Chondrocyte (in vitro differentiated cells): ENCODE measurements around the gene ALDH1L1. TPM values are rescaled to one million over a fixed set of nuclear protein-coding genes. Genes with fewer than 3 reads are reported as not detected.

Experiments
- DNase-seq: peaks from one replicate; pipeline ENCODE4 v3.0.0; 2021; ENCODE audit warnings: mixed read lengths, low spot score
- H3K27ac Mint-ChIP-seq: one replicate; pipeline ENCODE4 v1.8.0; 2021; ENCODE audit warnings: mild to moderate bottlenecking, moderate library complexity, mixed read lengths; ENCODE audit not compliant: unreplicated experiment
- H3K27me3 Mint-ChIP-seq: 2 replicates; pipeline ENCODE4 v1.8.0; 2021; ENCODE audit warnings: low read depth, mixed read lengths
- H3K36me3 Mint-ChIP-seq: 2 replicates; pipeline ENCODE4 v1.8.0; 2021; ENCODE audit warnings: low read depth, mixed read lengths
- H3K4me1 Mint-ChIP-seq: 2 replicates; pipeline ENCODE4 v1.8.0; 2021; ENCODE audit warnings: low read depth, mild to moderate bottlenecking, mixed read lengths
- H3K4me3 Mint-ChIP-seq: one replicate; pipeline ENCODE4 v1.8.0; 2021; ENCODE audit warnings: mild to moderate bottlenecking, moderate library complexity, mixed read lengths; ENCODE audit not compliant: unreplicated experiment
- H3K9me3 Mint-ChIP-seq: 2 replicates; pipeline ENCODE4 v1.8.0; 2021; ENCODE audit warnings: low read depth, mixed read lengths
- CTCF ChIP-seq: fragments of 200-600 bp; sonication (generic); IDR thresholded peaks from 2 replicates; pipeline ENCODE4 v1.5.0; 2021; ENCODE audit warnings: antibody characterized with exemption, mild to moderate bottlenecking, moderate library complexity
- total RNA-seq: library from RNA; stranded (reverse); gene quantifications from 3 replicates; pipeline ENCODE4 v1.2.1, GENCODE V29; 2021

ALDH1L1 gene
- total RNA-seq, 1 donor from 2014 or later = 0.60 TPM

- DNase-seq = peak; percentile 77
- H3K9me3 Mint-ChIP-seq = no peaks in the 10 kb centered on the region
- no peaks in the 10 kb centered on the region for H3K36me3 Mint-ChIP-seq
- no peaks in the 10 kb centered on the region for H3K27me3 Mint-ChIP-seq
- no peaks in the 10 kb centered on the region for H3K4me1 Mint-ChIP-seq
- TF ChIP-seq CTCF = no peak
- no peak overlapping the region for H3K4me3 Mint-ChIP-seq
- no peak overlapping the region for H3K27ac Mint-ChIP-seq
Observed at GRCh38 chr3:126113238-126113555, 67.2 kb downstream of the ALDH1L1 start.

GRCh38 chr3:126112531-126113237, 67.7 kb downstream of the ALDH1L1 start:
- DNase-seq = no peak
- Mint-ChIP-seq H3K36me3 (no peaks in the 10 kb centered on the region), H3K4me1 (no peaks in the 10 kb centered on the region), H3K27me3 (no peaks in the 10 kb centered on the region), H3K9me3 (no peaks in the 10 kb centered on the region), H3K4me3 (no peak overlapping the region), H3K27ac (no peak overlapping the region)
- TF ChIP-seq CTCF = no peak

- Mint-ChIP-seq H3K4me1 (no peaks in the 10 kb centered on the region), H3K27ac (no peak overlapping the region), H3K9me3 (no peaks in the 10 kb centered on the region), H3K4me3 (no peak overlapping the region), H3K27me3 (no peaks in the 10 kb centered on the region), H3K36me3 (no peaks in the 10 kb centered on the region)
- DNase-seq = no peak
- no peak for TF ChIP-seq CTCF
Observed at GRCh38 chr3:126111566-126112475, 68.6 kb downstream of the ALDH1L1 start.

- no peak for TF ChIP-seq CTCF
- DNase-seq = no peak
Observed at GRCh38 chr3:126111126-126111551, 69.2 kb downstream of the ALDH1L1 start.

GRCh38 chr3:126110431-126111125, 69.8 kb downstream of the ALDH1L1 start:
- Mint-ChIP-seq H3K4me3 (no peak overlapping the region), H3K36me3 (no peaks in the 10 kb centered on the region), H3K9me3 (no peaks in the 10 kb centered on the region), H3K4me1 (no peaks in the 10 kb centered on the region), H3K27me3 (no peaks in the 10 kb centered on the region), H3K27ac (no peak overlapping the region)
- TF ChIP-seq CTCF = no peak
- no peak for DNase-seq

More at GRCh38 chr3:126111126-126111551, 69.2 kb downstream of the ALDH1L1 start:
- Mint-ChIP-seq H3K36me3 (no peaks in the 10 kb centered on the region), H3K27me3 (no peaks in the 10 kb centered on the region), H3K9me3 (no peaks in the 10 kb centered on the region), H3K4me3 (no peak overlapping the region), H3K27ac (no peak overlapping the region), H3K4me1 (no peaks in the 10 kb centered on the region)
